Stimulated activated CD4-positive, alpha-beta T cell treated with anti-CD3 and anti-CD28 coated beads, Interleukin-4, amount 100 ng/mL, for 1 hour (primary cell): Measurements from ENCODE around the gene CBX6.
A peak's percentile ranks its signal among the peaks of the same experiment; 100 is the strongest.

Experiments
- DNase-seq: peaks from one replicate; pipeline ENCODE4 v3.0.0-alpha.2; 2020

CBX6 gene

GRCh38 chr22:38872831-38873248 is 824 bp upstream of the CBX6 start:
- DNase-seq, result peak; percentile 15

- peak; percentile 52 for DNase-seq
Measured at GRCh38 chr22:38871360-38872171, 450 bp downstream of the CBX6 start.

- peak; percentile 12 for DNase-seq
Measured at GRCh38 chr22:38870791-38871359, 1.1 kb downstream of the CBX6 start.

- DNase-seq, result peak; percentile 93
Measured at GRCh38 chr22:38870312-38870741, 1.7 kb downstream of the CBX6 start.

- no peak for DNase-seq
Measured at GRCh38 chr22:38869663-38870062, 2.4 kb downstream of the CBX6 start.

- DNase-seq, result peak; percentile 87
Measured at GRCh38 chr22:38868886-38869381, 3.1 kb downstream of the CBX6 start.

- no peak for DNase-seq
Measured at GRCh38 chr22:38868286-38868721, 3.7 kb downstream of the CBX6 start.

GRCh38 chr22:38867471-38868285 is 4.3 kb downstream of the CBX6 start:
- no peak for DNase-seq

- DNase-seq, result no peak
Measured at GRCh38 chr22:38867124-38867455, 4.9 kb downstream of the CBX6 start.

GRCh38 chr22:38866399-38867123 is 5.5 kb downstream of the CBX6 start:
- no peak for DNase-seq

- no peak for DNase-seq
Measured at GRCh38 chr22:38866024-38866398, 6.0 kb downstream of the CBX6 start.

- no peak for DNase-seq
Measured at GRCh38 chr22:38865201-38866023, 6.6 kb downstream of the CBX6 start.

- DNase-seq, result no peak
Measured at GRCh38 chr22:38864361-38865191, 7.4 kb downstream of the CBX6 start.

GRCh38 chr22:38863531-38864131 is 8.4 kb downstream of the CBX6 start:
- DNase-seq, result no peak

GRCh38 chr22:38862375-38863329 is 9.4 kb downstream of the CBX6 start:
- DNase-seq, result peak; percentile 19

- DNase-seq, result no peak
Measured at GRCh38 chr22:38861927-38862326, 10.1 kb downstream of the CBX6 start.

GRCh38 chr22:38861170-38861876 is 10.7 kb downstream of the CBX6 start:
- peak; percentile 19 for DNase-seq
